Kidney (tissue), 14 donors: Measurements from ENCODE around the gene METTL9. TPM values are rescaled to one million over a fixed set of nuclear protein-coding genes. Genes with fewer than 3 reads are reported as not detected.
"Not testable (repeated sequence)": the region's sequence is repeated elsewhere in the genome, so short reads cannot be mapped to it uniquely, and the experiment has no call there.

Experiments used
- DNase-seq, 5 donors: peaks; one replicate each; pipeline ENCODE4 v3.0.0-alpha.2; 2013 to 2020
- FAIRE-seq: peaks from 2 replicates; lab custom pipeline; 2012; peaks lifted over from hg19 to GRCh38; lab: Jason Lieb, UNC
- H3K27ac ChIP-seq, 2 donors: one replicate each; pipeline ENCODE4 v1.7.0; 2013; ENCODE audit warnings: low read depth in 2 of 2, low read length in 2 of 2, inconsistent platforms in 1 of 2
- H3K27me3 ChIP-seq: one replicate; pipeline ENCODE4 v1.7.1; 2013; ENCODE audit warnings: low read length, inconsistent platforms; ENCODE audit not compliant: control insufficient read depth, insufficient read depth
- H3K36me3 ChIP-seq, 3 donors: one replicate each; pipeline versions ENCODE4 v1.7.0 to v1.7.1; 2013; ENCODE audit warnings: low read length in 3 of 3, control low read depth in 1 of 3, inconsistent platforms in 1 of 3; ENCODE audit not compliant: insufficient read depth in 3 of 3, control insufficient read depth in 2 of 3
- H3K4me1 ChIP-seq, 3 donors: one replicate each; pipeline versions ENCODE4 v1.7.0 to v1.7.1; 2013; ENCODE audit warnings: low read length in 3 of 3, inconsistent platforms in 1 of 3, low read depth in 1 of 3; ENCODE audit not compliant: control insufficient read depth in 2 of 3, insufficient read depth in 2 of 3
- H3K4me3 ChIP-seq, 3 donors: one replicate each; pipeline versions ENCODE4 v1.7.0 to v1.8.1; 2013; ENCODE audit warnings: low read length in 3 of 3, control low read depth in 1 of 3, inconsistent platforms in 1 of 3
- H3K9ac ChIP-seq, 3 donors: one replicate each; pipeline versions ENCODE4 v1.7.0 to v1.7.1; 2013; ENCODE audit warnings: low read length in 3 of 3, control low read depth in 1 of 3, inconsistent platforms in 1 of 3
- H3K9me3 ChIP-seq, 3 donors: one replicate each; pipeline versions ENCODE4 v1.7.0 to v1.7.1; 2013; ENCODE audit warnings: low read length in 3 of 3, control low read depth in 1 of 3, inconsistent platforms in 1 of 3; ENCODE audit not compliant: control insufficient read depth in 2 of 3, insufficient read depth in 1 of 3
- CTCF ChIP-seq: IDR thresholded peaks from 3 replicates; pipeline ENCODE4 v1.5.1; 2012; ENCODE audit warnings: mild to moderate bottlenecking, moderate library complexity, borderline replicate concordance; ENCODE audit not compliant: insufficient read depth; ENCODE audit errors: extremely low read depth
- intact Hi-C: fragments of 100-400 bp; cut with DNase I; formaldehyde crosslinking; loops from one replicate; pipeline ENCODE4 v1.11.1; 2022
- polyA plus RNA-seq: library from polyadenylated mRNA; stranded (reverse); fragments of 350-450 nt; fragmentation: Illumina TruSeq; extraction: RNeasy Lipid Tissue Mini Kit (QIAGEN cat#74804); gene quantifications from one replicate; pipeline ENCODE4 v1.2.3, GENCODE V29; 2014; ENCODE audit warnings: low read depth, low replicate concordance; ENCODE audit not compliant: insufficient read depth
- total RNA-seq: library from RNA; stranded (reverse); fragmentation: NEBNext Ultra II Directional; extraction: Animal tissue kit (Norgen Biotek cat#: 25700); gene quantifications from one replicate; pipeline ENCODE4 v1.2.1, GENCODE V29; 2021
- donor health status: control.
- donor health status: control.
- donor health status: control.
- donor health status: control.
- donor health status: control.
- donor health status: DM: yes; HTN: yes; CAD: no.
- donor health status: Normal renal cell carcinoma (clear cell type).

The METTL9 gene
- total and polyA plus RNA-seq, 2 donors from 2014 or later, result 129 to 193 TPM

- DNase-seq (no peak), FAIRE-seq (no peak)
- H3K36me3 ChIP-seq, result no peaks in the 10 kb centered on the region
- no peak overlapping the region for H3K9ac ChIP-seq
- TF ChIP-seq CTCF, result no peak
- H3K27me3 ChIP-seq, result no peaks in the 10 kb centered on the region
- H3K4me1 ChIP-seq, result peaks cover 0 to 6% (median 3%) of the 10 kb centered on the region in 3 donors
- H3K4me3 ChIP-seq, result no peak overlapping the region
- no peaks in the 10 kb centered on the region for H3K9me3 ChIP-seq
- H3K27ac ChIP-seq, result no peak overlapping the region
- intact Hi-C loops, result no loop called here
These were observed 28.7 kb upstream of the METTL9 start for GRCh38 chr16:21570676-21571017.

GRCh38 chr16:21573506-21573905 is 25.9 kb upstream of the METTL9 start:
- H3K9ac ChIP-seq, intact Hi-C loops, H3K36me3 ChIP-seq, FAIRE-seq, DNase-seq, H3K4me1 ChIP-seq, H3K9me3 ChIP-seq, H3K27ac ChIP-seq, H3K4me3 ChIP-seq, H3K27me3 ChIP-seq: not testable (repeated sequence)

GRCh38 chr16:21574372-21574771 is 25.0 kb upstream of the METTL9 start:
- no peak for FAIRE-seq
- Histone ChIP-seq H3K27me3 (no peaks in the 10 kb centered on the region), H3K9me3 (no peaks in the 10 kb centered on the region), H3K27ac (no peak overlapping the region), H3K4me3 (no peak overlapping the region), H3K36me3 (no peaks in the 10 kb centered on the region), H3K9ac (no peak overlapping the region), H3K4me1 (no peaks in the 10 kb centered on the region)
- intact Hi-C loops, result no loop called here
- no peak for TF ChIP-seq CTCF
- peak in 1 of 5 donors; percentile 45 for DNase-seq

GRCh38 chr16:21576323-21576722 is 23.1 kb upstream of the METTL9 start:
- H3K27ac ChIP-seq, H3K27me3 ChIP-seq, intact Hi-C loops, FAIRE-seq, DNase-seq, H3K4me3 ChIP-seq, H3K9me3 ChIP-seq, H3K9ac ChIP-seq, H3K36me3 ChIP-seq, H3K4me1 ChIP-seq: not testable (repeated sequence)

- intact Hi-C loops, FAIRE-seq, H3K27me3 ChIP-seq, H3K4me1 ChIP-seq, H3K36me3 ChIP-seq, DNase-seq, H3K4me3 ChIP-seq, H3K27ac ChIP-seq, H3K9me3 ChIP-seq, H3K9ac ChIP-seq: not testable (repeated sequence)
These were observed 21.9 kb upstream of the METTL9 start for GRCh38 chr16:21577487-21577886.

- H3K4me1 ChIP-seq, H3K36me3 ChIP-seq, H3K9me3 ChIP-seq, FAIRE-seq, H3K27me3 ChIP-seq, H3K27ac ChIP-seq, intact Hi-C loops, H3K9ac ChIP-seq, H3K4me3 ChIP-seq: not testable (repeated sequence)
- peak in 1 of 5 donors; percentile 56 for DNase-seq
These were observed 21.1 kb upstream of the METTL9 start for GRCh38 chr16:21578311-21578710.

GRCh38 chr16:21580131-21580530 is 19.2 kb upstream of the METTL9 start:
- not testable (repeated sequence) for H3K4me3 ChIP-seq, H3K27me3 ChIP-seq, FAIRE-seq, H3K9ac ChIP-seq, H3K4me1 ChIP-seq, H3K27ac ChIP-seq, H3K9me3 ChIP-seq, H3K36me3 ChIP-seq
- intact Hi-C loops, result loop anchor here (5.0 kb wide), 1 partner anchor 1117 kb away; no protein-coding TSS in a partner anchor
- DNase-seq, result peak in 1 of 5 donors; percentile 49
